ES-I3 (cell line): ENCODE data around the gene MTHFD1.

Experiments used
- H3K36me3 ChIP-seq: 2 replicates; pipeline ENCODE4 v1.6.1; 2013; ENCODE audit warnings: mild to moderate bottlenecking, low read length, control low read depth, moderate library complexity; ENCODE audit not compliant: insufficient read depth
- H3K4me1 ChIP-seq: 2 replicates; pipeline ENCODE4 v1.6.1; 2013; ENCODE audit warnings: mild to moderate bottlenecking, control low read depth, low read length; ENCODE audit not compliant: insufficient read depth
- H3K9ac ChIP-seq: 2 replicates; pipeline ENCODE4 v1.6.1; 2013; ENCODE audit warnings: low read depth, mild to moderate bottlenecking, low read length, moderate library complexity
- H3K9me3 ChIP-seq: 2 replicates; pipeline ENCODE4 v1.6.1; 2013; ENCODE audit warnings: mild to moderate bottlenecking, low read length, moderate library complexity; ENCODE audit not compliant: control insufficient read depth, insufficient read depth

Gene MTHFD1

GRCh38 chr14:64474041-64474440 lies 85.9 kb downstream of the MTHFD1 start:
- Histone ChIP-seq H3K9ac (no peak overlapping the region), H3K36me3 (no peaks in the 10 kb centered on the region), H3K4me1 (0 out of 2 replicates have a peak, but pooled peaks cover 4% of the 10 kb centered on the region), H3K9me3 (no peaks in the 10 kb centered on the region)

- H3K9me3 ChIP-seq = no peaks in the 10 kb centered on the region
- 0 out of 2 replicates have a peak, but pooled peaks cover 4% of the 10 kb centered on the region for H3K4me1 ChIP-seq
- H3K9ac ChIP-seq = no peak overlapping the region
- H3K36me3 ChIP-seq = no peaks in the 10 kb centered on the region
Measured at GRCh38 chr14:64474698-64475097, 86.5 kb downstream of the MTHFD1 start.

GRCh38 chr14:64475585-64476273 lies 87.6 kb downstream of the MTHFD1 start:
- Histone ChIP-seq H3K4me1 (0 out of 2 replicates have a peak, but pooled peaks cover 4% of the 10 kb centered on the region), H3K9me3 (no peaks in the 10 kb centered on the region), H3K9ac (no peak overlapping the region), H3K36me3 (no peaks in the 10 kb centered on the region)

- no peaks in the 10 kb centered on the region for H3K9me3 ChIP-seq
Measured at GRCh38 chr14:64476438-64476837, 88.3 kb downstream of the MTHFD1 start.

GRCh38 chr14:64478634-64479250 lies 90.6 kb downstream of the MTHFD1 start:
- Histone ChIP-seq H3K9me3 (no peaks in the 10 kb centered on the region), H3K36me3 (no peaks in the 10 kb centered on the region), H3K9ac (no peak overlapping the region), H3K4me1 (0 out of 2 replicates have a peak, but pooled peaks cover 4% of the 10 kb centered on the region)

More at GRCh38 chr14:64476438-64476837, 88.3 kb downstream of the MTHFD1 start:
- Histone ChIP-seq H3K4me1 (0 out of 2 replicates have a peak, but pooled peaks cover 4% of the 10 kb centered on the region), H3K9ac (no peak overlapping the region), H3K36me3 (no peaks in the 10 kb centered on the region)

- Histone ChIP-seq H3K4me1 (no peaks in the 10 kb centered on the region), H3K36me3 (no peaks in the 10 kb centered on the region), H3K9me3 (no peaks in the 10 kb centered on the region), H3K9ac (no peak overlapping the region)
Measured at GRCh38 chr14:64488590-64489099, 100.5 kb downstream of the MTHFD1 start.

GRCh38 chr14:64491637-64492036 lies 103.5 kb downstream of the MTHFD1 start:
- H3K9ac ChIP-seq = no peak overlapping the region
- H3K36me3 ChIP-seq = no peaks in the 10 kb centered on the region
- no peaks in the 10 kb centered on the region for H3K4me1 ChIP-seq
- H3K9me3 ChIP-seq = no peaks in the 10 kb centered on the region

GRCh38 chr14:64493455-64493854 lies 105.3 kb downstream of the MTHFD1 start:
- no peaks in the 10 kb centered on the region for H3K9me3 ChIP-seq
- no peaks in the 10 kb centered on the region for H3K4me1 ChIP-seq
- no peaks in the 10 kb centered on the region for H3K36me3 ChIP-seq
- H3K9ac ChIP-seq = no peak overlapping the region

GRCh38 chr14:64495252-64495651 lies 107.1 kb downstream of the MTHFD1 start:
- Histone ChIP-seq H3K4me1 (no peaks in the 10 kb centered on the region), H3K36me3 (no peaks in the 10 kb centered on the region), H3K9me3 (no peaks in the 10 kb centered on the region), H3K9ac (no peak overlapping the region)

GRCh38 chr14:64496764-64497163 lies 108.6 kb downstream of the MTHFD1 start:
- Histone ChIP-seq H3K9ac (no peak overlapping the region), H3K4me1 (peaks cover 1% of the 10 kb centered on the region; the same call in 1 of the 2 replicates), H3K9me3 (no peaks in the 10 kb centered on the region), H3K36me3 (no peaks in the 10 kb centered on the region)

- H3K4me1 ChIP-seq = peaks cover 11% of the 10 kb centered on the region; the same call in 1 of the 2 replicates
- no peak overlapping the region for H3K9ac ChIP-seq
- H3K36me3 ChIP-seq = no peaks in the 10 kb centered on the region
- no peaks in the 10 kb centered on the region for H3K9me3 ChIP-seq
Measured at GRCh38 chr14:64500088-64500487, 111.9 kb downstream of the MTHFD1 start.

GRCh38 chr14:64501411-64502171 lies 113.4 kb downstream of the MTHFD1 start:
- no peaks in the 10 kb centered on the region for H3K36me3 ChIP-seq
- no peak overlapping the region for H3K9ac ChIP-seq
- H3K4me1 ChIP-seq = peaks cover 12% of the 10 kb centered on the region; the same call in 1 of the 2 replicates
- H3K9me3 ChIP-seq = no peaks in the 10 kb centered on the region

GRCh38 chr14:64502456-64502855 lies 114.3 kb downstream of the MTHFD1 start:
- Histone ChIP-seq H3K4me1 (peaks cover 17% of the 10 kb centered on the region; the same call in 1 of the 2 replicates), H3K9ac (peak overlapping the region; percentile 68), H3K36me3 (no peaks in the 10 kb centered on the region), H3K9me3 (no peaks in the 10 kb centered on the region)

- no peaks in the 10 kb centered on the region for H3K9me3 ChIP-seq
- H3K4me1 ChIP-seq = peaks cover 17% of the 10 kb centered on the region; the same call in 1 of the 2 replicates
- H3K9ac ChIP-seq = peak overlapping the region; percentile 68
- H3K36me3 ChIP-seq = no peaks in the 10 kb centered on the region
Measured at GRCh38 chr14:64502887-64503433, 114.8 kb downstream of the MTHFD1 start.
